GM21515 (cell line): ENCODE data around the gene GLO1.
"Not testable (repeated sequence)": the region's sequence is repeated elsewhere in the genome, so short reads cannot be mapped to it uniquely, and the experiment has no call there.

Experiments
- ATAC-seq: cut with Tn5 transposase; IDR thresholded peaks from one replicate; pipeline ENCODE4 v1.9.1; 2021; ENCODE audit not compliant: unreplicated experiment

Gene GLO1

DNA sequence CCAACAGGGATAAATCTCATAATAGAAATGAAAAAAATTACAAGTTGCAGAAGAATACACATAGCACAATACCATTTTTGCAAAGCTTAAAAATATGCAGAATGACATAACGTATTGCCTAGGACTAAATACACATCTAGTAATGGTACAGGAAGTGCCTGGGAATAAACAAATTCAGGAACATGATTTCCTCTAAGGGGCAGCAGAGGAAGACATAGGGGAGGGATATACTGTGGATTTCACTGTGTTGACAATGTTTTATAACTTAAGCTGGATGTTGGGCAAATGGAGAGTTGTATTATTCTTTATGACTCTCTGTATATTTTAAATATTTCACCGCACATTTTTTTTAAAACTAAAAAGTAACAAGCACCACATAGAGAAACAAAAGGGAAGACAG, 5.6 kb upstream of the GLO1 start:
- no peak for ATAC-seq

DNA sequence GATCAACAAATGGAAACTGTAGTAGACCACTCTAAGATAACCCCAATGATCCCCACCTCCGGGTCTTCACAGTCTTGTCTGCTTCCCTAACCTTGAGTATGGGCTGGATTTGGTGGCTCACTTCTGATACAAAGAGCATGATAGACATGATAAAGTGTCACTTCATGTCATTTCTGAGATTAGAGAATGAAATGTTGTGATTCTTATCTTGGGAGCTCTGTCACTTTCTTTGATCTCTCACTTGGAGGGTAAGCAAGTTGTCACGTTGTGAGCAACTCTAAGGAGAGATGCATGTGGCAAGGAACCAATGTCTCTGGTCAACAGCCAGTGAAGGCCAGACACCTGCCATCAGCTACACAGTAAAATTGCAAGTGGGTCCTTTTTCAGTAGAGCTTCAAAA, 3.0 kb upstream of the GLO1 start:
- ATAC-seq: no peak

DNA sequence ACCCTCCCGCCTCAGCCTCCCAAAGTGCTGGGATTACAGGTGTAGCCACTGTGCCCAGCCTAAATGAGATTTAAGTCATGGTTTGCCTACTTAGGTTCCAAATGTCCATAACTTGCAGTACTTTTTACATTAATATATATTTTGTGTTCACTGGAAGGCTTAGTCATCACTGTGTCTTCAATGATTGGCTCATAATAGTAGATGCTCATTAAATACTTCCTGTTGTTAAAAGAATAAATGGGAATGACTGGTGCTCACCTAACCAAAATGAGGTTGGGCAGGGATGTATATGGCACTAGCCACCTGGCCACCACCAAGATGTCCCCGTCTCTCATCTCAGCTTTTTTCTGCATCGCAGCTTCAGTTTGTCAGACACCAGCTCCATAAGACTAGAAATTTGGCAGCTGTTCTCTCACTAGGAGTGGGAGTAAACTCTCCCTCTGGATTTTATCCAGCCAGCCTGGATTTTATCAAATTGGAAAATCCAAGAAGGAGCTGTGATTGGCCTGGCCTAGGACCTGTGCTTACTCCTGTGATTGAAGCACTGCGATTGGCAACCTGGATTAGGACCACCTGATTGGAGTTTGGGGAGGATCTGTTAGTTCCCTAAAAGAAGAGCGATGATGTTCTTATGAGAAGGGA, 1.1 kb upstream of the GLO1 start:
- ATAC-seq: no peak

DNA sequence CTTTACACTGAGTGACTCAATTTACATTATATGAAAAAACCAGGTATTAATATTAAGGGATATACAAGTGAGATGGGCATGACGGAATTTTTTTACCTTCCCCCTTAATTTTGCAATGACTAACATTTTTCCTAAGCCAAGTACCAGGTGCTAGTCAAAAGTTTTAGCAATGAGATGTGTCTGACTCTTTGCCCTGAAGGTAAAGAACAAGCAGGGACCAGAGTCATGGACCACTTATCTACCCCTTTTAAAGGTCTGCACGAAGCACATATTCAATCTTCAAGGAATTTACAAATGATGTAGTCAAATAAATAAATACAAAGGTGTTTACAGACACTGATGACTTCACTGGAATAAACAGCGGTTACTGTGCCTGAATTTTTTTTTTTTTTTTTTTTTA, 1.4 kb downstream of the GLO1 start:
- ATAC-seq: no peak

DNA sequence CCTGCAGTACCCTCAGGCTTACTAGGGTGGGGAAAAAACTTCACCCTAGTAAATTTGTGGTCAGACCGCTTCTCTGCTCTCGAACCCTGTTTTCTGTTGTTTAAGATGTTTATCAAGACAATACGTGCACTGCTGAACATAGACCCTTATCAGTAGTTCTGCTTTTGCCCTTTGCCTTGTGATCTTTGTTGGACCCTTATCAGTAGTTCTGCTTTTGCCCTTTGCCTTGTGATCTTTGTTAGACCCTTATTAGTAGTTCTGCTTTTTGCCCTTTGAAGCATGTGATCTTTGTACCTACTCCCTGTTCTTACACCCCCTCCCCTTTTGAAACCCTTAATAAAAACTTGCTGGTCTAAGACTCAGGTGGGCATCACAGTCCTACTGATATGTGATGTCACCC, 3.2 kb downstream of the GLO1 start:
- ATAC-seq: not testable (repeated sequence)

DNA sequence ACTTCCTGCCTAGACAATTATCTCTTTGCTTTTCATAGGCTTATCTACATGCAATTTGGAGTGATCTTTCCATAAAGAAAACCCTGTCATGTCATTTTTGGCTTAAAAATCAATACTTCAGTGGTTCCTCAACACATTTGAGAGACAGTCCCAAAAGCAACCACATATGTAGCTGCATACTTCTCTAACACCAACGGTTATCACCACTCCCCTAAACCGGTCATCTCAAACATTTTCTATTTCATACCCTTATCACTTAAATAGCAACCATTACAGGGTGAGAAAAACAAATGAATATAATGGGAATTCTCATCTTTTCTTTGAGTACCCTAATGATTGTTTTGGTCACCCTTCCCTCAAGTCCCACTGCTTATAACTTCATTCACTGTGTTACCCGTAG, 5.1 kb downstream of the GLO1 start:
- no peak for ATAC-seq

DNA sequence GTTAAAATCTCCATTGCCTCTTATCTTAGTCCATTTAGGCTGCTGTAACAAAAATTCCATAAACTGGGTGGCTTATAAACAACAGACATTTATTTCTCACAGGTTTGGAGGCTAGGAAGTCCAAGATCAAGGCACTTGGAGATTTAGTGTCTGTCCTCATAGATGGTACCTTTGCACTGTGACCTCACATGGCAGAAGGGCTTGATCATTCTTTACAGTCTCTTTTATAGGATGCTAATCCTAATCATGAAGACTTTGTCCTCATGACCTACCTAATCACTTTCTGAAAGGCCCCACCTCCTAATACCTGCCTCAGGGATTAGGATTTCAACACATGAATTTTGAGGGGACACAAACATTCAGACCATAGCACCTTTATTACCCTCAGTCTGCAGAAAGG, 6.6 kb downstream of the GLO1 start:
- no peak for ATAC-seq

DNA sequence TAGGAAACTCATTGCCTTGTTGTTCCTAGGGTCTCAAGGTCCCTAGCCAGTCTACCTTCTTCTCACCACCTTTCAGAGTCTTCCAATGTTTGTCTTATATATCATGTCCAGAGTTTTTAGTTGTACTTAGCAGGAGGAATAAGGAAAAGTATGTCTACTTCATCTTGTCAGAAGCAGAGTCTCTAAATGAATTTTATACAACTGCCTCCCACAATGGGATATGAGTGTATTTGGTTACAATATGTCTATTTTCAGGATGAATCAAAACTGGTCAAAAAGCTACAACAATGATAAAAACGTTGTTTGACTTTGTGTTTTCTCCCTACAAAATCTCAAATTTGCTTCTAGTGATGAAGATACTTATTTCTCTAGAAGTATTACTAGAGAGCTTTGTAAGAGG, 7.0 kb downstream of the GLO1 start:
- no peak for ATAC-seq

DNA sequence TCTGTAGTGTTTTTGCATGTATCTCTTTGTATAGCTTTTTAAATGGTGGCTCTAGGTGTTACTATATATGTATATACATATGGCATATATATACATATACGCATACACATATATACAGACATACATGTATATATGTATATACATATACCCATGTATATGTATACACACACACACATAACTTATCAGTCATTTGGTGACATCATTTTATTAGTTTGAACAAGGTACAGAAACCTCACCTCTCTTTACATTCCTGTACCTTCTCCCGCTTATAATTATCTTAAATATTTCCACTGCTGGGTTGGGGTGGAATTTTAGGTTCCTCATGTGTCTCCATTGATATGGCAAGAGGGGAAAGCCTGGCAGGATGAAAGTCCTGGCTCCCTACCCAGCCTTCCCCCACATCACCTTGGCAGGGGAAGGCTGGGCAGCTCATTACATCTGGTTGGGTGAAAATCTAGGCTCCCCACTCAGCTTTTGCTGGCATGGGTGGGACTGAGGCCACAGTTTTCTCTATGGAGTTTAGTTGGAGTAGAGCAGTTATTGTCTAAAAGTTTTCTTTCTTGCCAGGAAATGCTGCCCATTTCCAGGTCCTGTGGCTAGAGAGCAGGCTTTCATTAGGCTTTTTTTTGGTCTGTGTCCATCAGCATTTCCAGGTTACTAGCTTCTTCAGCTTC, 7.6 kb downstream of the GLO1 start:
- no peak for ATAC-seq

DNA sequence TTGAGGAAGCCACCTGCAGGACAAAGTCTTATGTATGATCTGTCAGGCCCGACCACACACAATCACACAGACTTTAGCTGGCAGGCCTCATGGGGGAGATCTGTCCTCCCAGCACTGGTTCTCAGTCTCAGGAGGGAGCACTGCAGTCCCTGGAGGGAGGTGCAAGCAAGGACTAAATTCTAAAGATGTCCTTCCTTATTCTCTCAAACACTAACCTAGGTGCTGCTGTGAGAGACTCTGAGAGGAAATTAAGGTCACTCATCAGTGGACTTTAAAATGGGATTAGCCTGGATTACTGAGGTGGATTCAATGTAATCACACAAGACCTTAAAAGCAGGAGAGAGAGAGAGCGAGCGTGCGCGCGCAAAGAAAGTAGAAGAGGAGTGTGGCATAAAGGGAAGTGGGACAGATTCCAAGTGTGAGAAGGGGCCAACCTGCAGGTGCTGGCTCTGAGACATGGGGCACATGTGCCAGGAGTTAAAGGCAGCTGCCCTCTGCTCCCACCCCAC, 14.3 kb downstream of the GLO1 start:
- ATAC-seq: peak; percentile 56

DNA sequence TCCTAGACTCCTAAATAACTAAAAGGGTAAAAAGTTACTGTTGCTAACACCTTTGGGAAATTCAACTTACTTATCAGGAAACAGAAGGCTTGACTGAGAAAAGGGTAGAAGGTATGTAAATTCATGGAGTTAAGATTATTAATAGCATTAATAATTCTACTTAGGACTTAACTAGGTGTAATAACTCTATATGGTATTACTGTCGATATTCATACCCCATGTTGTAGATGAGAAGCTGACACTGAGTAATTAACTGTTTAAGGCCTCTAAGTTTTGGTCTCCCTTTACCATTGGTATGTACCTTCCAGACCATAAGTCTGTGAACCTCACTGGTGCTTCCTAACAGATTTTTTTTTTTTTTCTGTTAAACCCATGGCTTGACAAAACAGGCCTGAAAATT, 15.4 kb downstream of the GLO1 start:
- no peak for ATAC-seq

DNA sequence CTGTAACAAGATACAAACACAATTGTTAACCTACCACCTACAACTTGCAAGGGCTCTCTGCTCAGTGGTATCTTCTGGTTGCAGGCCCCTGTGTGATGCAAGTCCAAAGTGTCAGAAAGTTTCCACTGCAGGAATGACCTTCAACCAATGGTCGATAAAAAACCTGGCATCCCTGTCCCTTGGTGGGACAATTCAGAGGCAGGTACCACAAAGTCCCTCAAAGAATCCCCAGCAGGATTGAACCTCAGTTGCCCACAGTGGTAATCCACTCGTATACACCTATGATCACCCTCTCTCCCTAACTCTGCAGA, 15.9 kb downstream of the GLO1 start:
- ATAC-seq: no peak

DNA sequence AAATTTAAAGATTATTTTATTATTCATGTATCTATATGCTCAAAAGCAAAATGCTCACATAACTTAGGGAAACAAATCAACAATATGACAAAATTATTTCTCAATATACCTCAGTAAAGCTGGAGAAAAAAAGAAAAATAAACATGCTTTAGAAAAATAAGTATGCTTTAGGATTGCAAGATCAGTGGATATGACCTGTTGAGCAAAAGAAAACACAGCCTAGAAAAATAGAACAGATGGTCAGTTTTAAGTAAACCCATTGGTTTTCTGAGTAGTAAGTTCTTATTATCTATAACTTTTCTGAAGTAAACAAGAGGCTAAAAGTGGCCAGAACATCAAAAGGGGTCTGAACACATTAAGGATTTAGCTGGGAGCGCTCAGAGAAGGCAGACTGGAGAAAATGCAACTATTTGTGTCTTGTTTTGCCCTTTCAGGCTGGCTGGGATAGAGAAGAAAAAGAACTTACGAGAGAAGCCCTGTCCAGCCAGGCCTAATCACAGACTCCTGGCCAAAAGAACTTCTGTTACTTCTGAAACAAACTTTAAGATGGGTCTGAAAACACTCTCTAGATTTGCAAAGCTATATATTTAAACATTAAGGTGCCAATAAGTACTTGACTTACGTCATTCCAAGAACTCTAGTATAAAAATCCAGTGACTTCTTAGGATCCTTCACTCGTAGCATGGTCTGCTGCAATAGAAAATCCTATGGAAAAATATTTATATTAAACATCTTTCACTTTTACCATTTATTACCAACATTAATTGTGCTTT, 16.5 kb downstream of the GLO1 start:
- no peak for ATAC-seq

DNA sequence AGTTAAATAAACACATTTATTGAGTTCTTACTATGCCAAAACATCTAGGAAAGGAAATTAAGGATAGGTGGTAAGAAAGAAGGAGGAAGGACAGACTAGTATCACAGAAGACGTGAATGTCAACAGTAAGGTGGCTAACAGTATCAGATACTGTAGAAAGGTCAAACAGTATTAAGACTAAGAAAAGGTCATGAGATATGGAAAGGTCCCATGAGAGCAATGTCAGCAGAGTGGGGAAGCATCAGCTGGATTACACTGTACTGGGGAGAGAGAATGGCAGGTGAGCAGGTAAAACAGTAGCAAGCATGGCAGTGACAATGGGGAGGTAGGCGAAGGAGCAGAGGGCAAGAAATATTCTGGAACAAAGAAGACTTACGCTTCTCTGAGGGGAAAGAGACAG, 18.0 kb downstream of the GLO1 start:
- no peak for ATAC-seq

DNA sequence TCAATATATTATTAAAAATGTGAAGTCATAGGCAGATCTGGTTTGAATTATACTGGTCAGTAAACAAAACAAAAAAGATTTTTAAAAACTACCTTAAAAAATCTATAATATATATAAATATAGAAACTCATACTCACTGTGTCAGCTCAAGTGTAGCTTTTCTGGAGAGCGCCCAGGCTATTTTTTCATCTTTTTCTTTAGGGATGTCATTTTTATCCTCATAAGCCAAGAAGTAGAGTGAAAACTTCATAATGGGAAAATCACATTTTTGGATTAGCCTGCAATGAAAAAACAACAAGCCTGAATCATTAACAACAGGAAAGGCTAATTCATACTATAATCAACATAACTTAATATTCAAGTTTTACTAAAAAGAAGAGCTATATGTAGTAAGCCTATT, 18.7 kb downstream of the GLO1 start:
- no peak for ATAC-seq

DNA sequence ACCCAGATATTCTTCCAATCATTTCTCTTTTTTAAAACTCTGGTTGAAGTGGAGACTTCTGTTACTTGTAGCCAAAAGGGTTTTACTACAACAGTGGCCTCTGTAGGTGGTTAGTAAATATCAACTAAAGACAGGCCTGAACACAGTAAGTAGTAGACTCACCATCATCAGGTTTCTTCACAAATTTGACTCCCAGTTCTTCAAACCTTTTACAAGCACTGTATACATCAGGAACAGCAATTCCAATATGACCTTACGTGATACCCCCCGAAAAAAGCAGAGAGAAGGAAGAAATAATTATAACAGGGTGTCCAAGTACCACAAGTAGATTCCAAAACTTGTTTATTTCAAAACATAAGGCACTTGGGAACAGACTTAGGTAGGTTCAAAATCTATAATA, 21.1 kb downstream of the GLO1 start:
- ATAC-seq: no peak

DNA sequence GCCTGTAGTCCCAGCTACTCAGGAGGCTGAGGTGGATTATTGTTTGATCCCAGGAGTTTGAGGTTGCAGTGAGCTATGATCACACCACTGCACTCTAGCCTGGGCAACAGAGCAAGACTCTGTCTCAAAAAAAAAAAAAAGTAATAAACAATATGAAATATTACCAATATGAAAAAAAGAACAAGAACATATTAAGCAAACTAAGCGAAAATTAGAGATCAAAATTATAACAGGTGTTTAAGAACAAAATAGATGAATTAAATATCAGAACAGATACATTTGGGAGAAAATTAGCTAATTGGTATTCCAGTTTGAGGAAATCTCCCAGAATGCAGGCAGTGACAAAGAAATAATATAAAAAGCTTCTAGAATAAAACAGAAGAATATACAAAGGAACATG, 23.3 kb downstream of the GLO1 start:
- ATAC-seq: no peak

DNA sequence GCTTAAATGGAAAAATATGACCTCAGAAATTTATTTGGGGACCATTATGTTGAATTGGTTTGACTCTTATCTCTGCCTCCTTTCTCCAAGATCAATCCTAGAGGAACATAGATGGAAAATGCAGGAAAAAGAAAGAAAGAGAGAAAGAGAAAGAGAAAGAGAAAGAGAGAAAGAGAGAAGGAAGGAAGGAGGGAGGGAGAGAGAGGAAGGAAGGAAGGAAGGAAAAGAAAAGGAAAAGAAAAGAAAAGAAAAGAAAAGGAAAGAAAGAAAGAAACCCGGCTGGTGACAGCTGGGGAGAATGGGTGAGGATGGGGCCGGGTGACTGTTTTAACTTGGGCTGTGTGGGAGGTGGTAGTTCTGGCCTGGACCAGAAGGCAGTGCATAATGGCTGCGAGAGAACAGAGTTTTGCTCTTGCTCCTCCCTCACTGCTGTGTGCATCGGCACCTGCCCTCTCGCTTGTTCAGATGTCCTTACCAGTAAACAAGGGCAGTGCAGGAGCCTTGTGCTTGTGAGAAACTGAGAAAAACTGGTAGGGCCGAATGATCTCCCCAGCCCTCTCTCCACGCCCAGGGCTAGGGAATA, 24.7 kb downstream of the GLO1 start:
- no peak for ATAC-seq

DNA sequence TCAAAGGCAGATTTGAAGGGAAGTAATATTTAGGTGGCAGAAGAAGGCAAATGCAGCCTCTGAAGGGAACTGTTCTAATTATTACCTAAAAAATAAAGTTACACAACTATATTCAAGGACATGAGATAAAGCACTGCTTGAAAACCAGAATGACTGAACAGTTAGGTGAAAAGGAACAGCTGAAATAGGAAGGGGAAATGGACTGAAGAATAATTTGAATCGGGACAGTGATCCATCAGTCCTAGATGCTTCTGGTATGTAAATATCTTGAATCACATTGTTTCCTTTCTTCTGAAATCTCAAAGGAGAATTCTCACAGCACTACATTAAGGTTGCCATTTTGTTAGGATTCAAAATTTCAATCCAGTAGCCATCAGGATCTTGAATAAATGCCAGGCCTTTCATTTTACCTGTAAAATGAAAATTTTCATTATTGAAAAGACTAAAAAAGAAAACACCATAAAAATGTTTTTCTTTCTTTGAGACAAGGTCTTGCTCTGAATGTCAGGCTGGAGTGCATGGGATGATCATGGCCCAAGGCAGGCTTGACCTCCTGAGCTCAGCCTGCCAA, 25.9 kb downstream of the GLO1 start:
- ATAC-seq: no peak

DNA sequence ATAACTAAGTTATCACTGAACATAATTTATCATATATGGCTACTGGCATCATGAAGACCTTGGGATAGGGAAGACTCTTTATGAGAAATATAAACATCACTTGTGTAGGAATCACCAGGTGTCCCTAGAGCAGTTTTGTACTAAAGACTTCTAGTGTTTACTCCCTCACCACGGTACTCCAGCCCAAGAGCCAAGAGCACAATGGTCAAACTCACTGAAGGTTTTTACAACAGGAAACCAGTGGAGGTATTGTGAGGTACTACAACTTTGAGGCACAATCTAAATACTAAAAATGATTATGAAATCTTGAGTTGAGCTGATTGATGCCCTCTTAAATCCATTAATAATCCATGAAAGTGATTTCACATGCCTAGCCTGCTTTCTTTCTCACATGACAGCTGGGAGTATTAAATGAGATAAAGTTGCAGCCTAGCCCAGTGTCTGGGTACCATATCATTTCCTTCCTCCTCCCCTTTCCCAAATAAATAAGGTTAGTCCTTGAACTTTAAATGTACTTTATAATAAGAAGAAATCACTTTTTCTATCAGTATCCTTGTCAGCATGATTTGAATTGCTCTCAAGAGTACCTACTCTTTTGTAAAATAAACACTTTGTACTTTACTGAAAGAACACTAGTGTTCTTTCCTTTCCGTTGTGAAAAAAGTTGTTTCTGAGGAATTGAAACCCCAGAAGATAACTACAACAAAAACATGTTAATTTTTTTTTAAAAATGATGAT, 26.5 kb downstream of the GLO1 start:
- ATAC-seq: no peak
